Stimulated activated CD4-positive, alpha-beta T cell treated with anti-CD3 and anti-CD28 coated beads, Interleukin-1b, Interleukin-23, amount 100 ng/mL, for 1 hour (primary cell): Measurements from ENCODE around the gene SLC25A38.

Experiments
- DNase-seq, 2 donors: peaks; one replicate each; pipeline ENCODE4 v3.0.0-alpha.2; 2020; ENCODE audit warnings: low read depth in 2 of 2

The SLC25A38 gene

GRCh38 chr3:39433642-39434041 lies 50.5 kb downstream of the SLC25A38 start:
- DNase-seq: no peak

- DNase-seq: no peak
Observed at GRCh38 chr3:39434574-39434973, 51.4 kb downstream of the SLC25A38 start.

- DNase-seq: no peak
Observed at GRCh38 chr3:39435006-39435748, 52.0 kb downstream of the SLC25A38 start.

GRCh38 chr3:39438880-39439279 lies 55.7 kb downstream of the SLC25A38 start:
- DNase-seq: no peak

- DNase-seq: no peak
Observed at GRCh38 chr3:39440316-39440715, 57.1 kb downstream of the SLC25A38 start.

- DNase-seq: no peak
Observed at GRCh38 chr3:39443530-39443929, 60.4 kb downstream of the SLC25A38 start.

GRCh38 chr3:39445927-39446326 lies 62.8 kb downstream of the SLC25A38 start:
- DNase-seq: no peak

GRCh38 chr3:39446444-39446843 lies 63.3 kb downstream of the SLC25A38 start:
- no peak for DNase-seq
